Tibial artery (tissue), 4 donors: Measurements from ENCODE around the gene MKRN1.

Experiments used
- DNase-seq, 2 donors: peaks; one replicate each; pipeline ENCODE4 v3.0.0-alpha.2; 2019
- H3K27ac ChIP-seq, 2 donors: fragments of 200-600 bp; sonication (generic) in 1 of 2; 1 replicate in 1 of 2; 2 replicates in 1 of 2; pipeline ENCODE4 v1.5.1; 2018 to 2019; ENCODE audit warnings: mild to moderate bottlenecking in 1 of 2
- H3K27me3 ChIP-seq, 2 donors: fragments of 200-600 bp; sonication (generic) in 1 of 2; one replicate each; pipeline versions ENCODE4 v1.5.1 to v1.6.0; 2016 to 2019
- H3K36me3 ChIP-seq, 3 donors: fragments of 200-600 bp; sonication (generic) in 2 of 3; one replicate each; pipeline ENCODE4 v1.5.1; 2016 to 2019; ENCODE audit warnings: mild to moderate bottlenecking in 2 of 3
- H3K4me1 ChIP-seq, 4 donors: fragments of 200-600 bp; sonication (generic) in 2 of 4; 1 replicate in 3 of 4; 2 replicates in 1 of 4; pipeline ENCODE4 v1.5.1; 2016 to 2019
- H3K4me3 ChIP-seq, 2 donors: fragments of 200-600 bp; sonication (generic) in 1 of 2; 1 replicate in 1 of 2; 2 replicates in 1 of 2; pipeline ENCODE4 v1.5.1; 2018 to 2019; ENCODE audit warnings: mild to moderate bottlenecking in 2 of 2
- H3K9me3 ChIP-seq, 3 donors: fragments of 200-600 bp; sonication (generic) in 1 of 3; one replicate each; pipeline ENCODE4 v1.5.1; 2016 to 2019
- CTCF ChIP-seq, 2 experiments: fragments of 200-600 bp in 1 of 2; fragments of 450-650 bp in 1 of 2; IDR thresholded peaks; one replicate each; pipeline ENCODE4 v1.5.1; 2017 to 2019; ENCODE audit warnings: antibody characterized with exemption in 2 of 2, mild to moderate bottlenecking in 1 of 2, moderate library complexity in 1 of 2
- intact Hi-C: fragments of 100-400 bp; cut with DNase I; formaldehyde crosslinking; loops from one replicate; pipeline ENCODE4 v1.15.0; 2023; ENCODE audit warnings: low total_unique reads

Gene MKRN1

GRCh38 chr7:140439359-140439758, 39.9 kb downstream of the MKRN1 start:
- Histone ChIP-seq H3K27ac (no peak overlapping the region), H3K4me1 (no peaks in the 10 kb centered on the region), H3K36me3 (no peaks in the 10 kb centered on the region), H3K9me3 (no peaks in the 10 kb centered on the region), H3K4me3 (no peak overlapping the region), H3K27me3 (peaks cover 0 to 7% of the 10 kb centered on the region in 2 donors)
- TF ChIP-seq CTCF (IDR thresholded peaks at IDR 0.05) = no peak
- DNase-seq = no peak
- intact Hi-C loops = no loop called here

GRCh38 chr7:140435252-140435895, 43.9 kb downstream of the MKRN1 start:
- no peak for DNase-seq

GRCh38 chr7:140433396-140433795, 45.9 kb downstream of the MKRN1 start:
- TF ChIP-seq CTCF (IDR thresholded peaks at IDR 0.05) = no peak
- Histone ChIP-seq H3K27ac (no peak overlapping the region), H3K4me3 (no peak overlapping the region), H3K27me3 (peaks cover 0 to 9% of the 10 kb centered on the region in 2 donors), H3K9me3 (no peaks in the 10 kb centered on the region), H3K4me1 (no peaks in the 10 kb centered on the region), H3K36me3 (no peaks in the 10 kb centered on the region)
- no peak for DNase-seq
- intact Hi-C loops = no loop called here

More at GRCh38 chr7:140435252-140435895, 43.9 kb downstream of the MKRN1 start:
- Histone ChIP-seq H3K27me3 (peaks cover 0 to 7% of the 10 kb centered on the region in 2 donors), H3K36me3 (no peaks in the 10 kb centered on the region), H3K27ac (no peak overlapping the region), H3K4me3 (no peak overlapping the region), H3K9me3 (no peaks in the 10 kb centered on the region), H3K4me1 (no peaks in the 10 kb centered on the region)
- intact Hi-C loops = no loop called here
- TF ChIP-seq CTCF (IDR thresholded peaks at IDR 0.05) = no peak

GRCh38 chr7:140426130-140426529, 53.2 kb downstream of the MKRN1 start:
- Histone ChIP-seq H3K4me3 (no peak overlapping the region), H3K27ac (no peak overlapping the region), H3K9me3 (no peaks in the 10 kb centered on the region), H3K4me1 (no peaks in the 10 kb centered on the region), H3K27me3 (peaks cover 0 to 2% of the 10 kb centered on the region in 2 donors), H3K36me3 (no peaks in the 10 kb centered on the region)
- intact Hi-C loops = no loop called here
- no peak for DNase-seq
- no peak for TF ChIP-seq CTCF (IDR thresholded peaks at IDR 0.05)

DNA sequence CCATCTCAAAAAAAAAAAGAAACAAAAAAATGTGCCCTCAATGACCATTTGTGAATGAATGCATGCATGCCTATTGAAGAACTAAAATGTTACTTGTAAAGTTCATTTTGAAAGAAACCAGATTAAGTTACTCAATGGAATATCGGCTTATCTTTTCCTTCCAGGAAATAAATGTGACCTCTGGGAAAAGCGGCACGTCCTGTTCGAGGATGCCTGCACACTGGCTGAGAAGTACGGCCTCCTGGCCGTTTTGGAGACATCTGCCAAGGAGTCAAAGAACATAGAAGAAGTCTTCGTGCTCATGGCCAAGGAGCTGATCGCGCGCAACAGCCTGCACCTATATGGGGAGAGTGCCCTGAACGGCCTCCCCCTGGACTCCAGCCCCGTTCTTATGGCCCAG, 53.6 kb downstream of the MKRN1 start:
- Histone ChIP-seq H3K27ac (no peak overlapping the region), H3K36me3 (no peaks in the 10 kb centered on the region), H3K4me3 (no peak overlapping the region), H3K27me3 (peaks cover 0 to 2% of the 10 kb centered on the region in 2 donors), H3K9me3 (no peaks in the 10 kb centered on the region), H3K4me1 (no peaks in the 10 kb centered on the region)
- no peak for TF ChIP-seq CTCF (IDR thresholded peaks at IDR 0.05)
- DNase-seq = no peak
- intact Hi-C loops = no loop called here

DNA sequence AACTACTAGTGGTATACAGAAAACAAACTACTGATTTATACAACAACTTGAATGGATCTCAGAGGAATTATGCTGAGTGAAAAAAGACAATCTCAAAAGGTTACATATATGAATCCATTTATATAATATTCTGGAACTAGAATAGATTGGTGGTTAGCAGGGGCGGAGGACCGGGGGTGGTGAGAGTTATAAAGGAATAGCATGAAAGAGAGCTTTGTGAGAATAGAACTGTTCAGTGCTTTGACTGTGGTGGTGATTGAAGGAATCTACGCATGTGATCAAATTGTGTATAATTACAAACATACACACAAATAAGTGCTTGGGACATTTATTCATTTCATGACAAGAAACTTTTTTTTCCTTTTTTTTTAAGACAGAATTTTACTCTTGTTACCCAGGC, 55.8 kb downstream of the MKRN1 start:
- H3K4me1 ChIP-seq = no peaks in the 10 kb centered on the region
- intact Hi-C loops = no loop called here
- H3K4me3 ChIP-seq = no peak overlapping the region
- TF ChIP-seq CTCF (IDR thresholded peaks at IDR 0.05) = no peak
- no peaks in the 10 kb centered on the region for H3K36me3 ChIP-seq
- no peak overlapping the region for H3K27ac ChIP-seq
- no peaks in the 10 kb centered on the region for H3K27me3 ChIP-seq
- DNase-seq = no peak
- H3K9me3 ChIP-seq = no peaks in the 10 kb centered on the region
